ENCODE results near the gene ASTE1. TPM values are rescaled to one million over a fixed set of nuclear protein-coding genes. Genes with fewer than 3 reads are reported as not detected.
"Not testable (repeated sequence)": the region's sequence is repeated elsewhere in the genome, so short reads cannot be mapped to it uniquely, and the experiment has no call there.

Gene ASTE1
- polyA plus RNA-seq, 1 donor from 2014 or later, result 2.0 TPM

GRCh38 chr3:130973406-130973805, 53.2 kb downstream of the ASTE1 start:
- TF ChIP-seq SMC3 (conservative IDR thresholded peaks at IDR 0.05; ENCODE audit: poor library complexity) (no peak), MXI1 (conservative IDR thresholded peaks at IDR 0.05; ENCODE audit: poor library complexity, severe bottlenecking) (no peak), RAD21 (conservative IDR thresholded peaks at IDR 0.05) (no peak), TAF1 (IDR thresholded peaks at IDR 0.05; ENCODE audit: low read depth) (no peak), REST (IDR thresholded peaks at IDR 0.05; ENCODE audit: borderline replicate concordance) (no peak), EZH2 (IDR thresholded peaks at IDR 0.05; ENCODE audit: borderline replicate concordance, insufficient read depth, low read length, poor library complexity, severe bottlenecking) (no peak), EP300 (conservative IDR thresholded peaks at IDR 0.05; ENCODE audit: poor library complexity, severe bottlenecking) (no peak), POLR2AphosphoS5 (IDR thresholded peaks at IDR 0.05) (no peak), CTCF (IDR thresholded peaks at IDR 0.05; ENCODE audit: poor library complexity, severe bottlenecking) (no peak)
- Histone ChIP-seq H3K9me3 (ENCODE audit: low read length) (no peaks in the 10 kb centered on the region), H4K20me1 (ENCODE audit: insufficient read depth) (no peaks in the 10 kb centered on the region), H3F3A (ENCODE audit: insufficient read depth, low read length, poor library complexity, severe bottlenecking) (no peaks in the 10 kb centered on the region), H2AFZ (ENCODE audit: low read depth, low read length) (no peak overlapping the region), H3K36me3 (ENCODE audit: insufficient read depth, low read length) (peaks cover 4% of the 10 kb centered on the region), H3K9me2 (ENCODE audit: insufficient read depth, low read length) (no peaks in the 10 kb centered on the region), H3K4me3 (ENCODE audit: low read length) (no peak overlapping the region), H3K9ac (ENCODE audit: low read length) (no peak overlapping the region), H3K27me3 (ENCODE audit: insufficient read depth, low read depth, low read length) (no peaks in the 10 kb centered on the region), H3K79me2 (replicated peaks; ENCODE audit: insufficient read depth, low read length) (no peaks in the 10 kb centered on the region), H3K27ac (ENCODE audit: low read length) (no peak overlapping the region), H3K4me2 (ENCODE audit: low read length) (no peak overlapping the region)

- H3K9me3 ChIP-seq (ENCODE audit: low read length); H2AFZ ChIP-seq (ENCODE audit: low read depth, low read length); H3K4me2 ChIP-seq (ENCODE audit: low read length); H3K27ac ChIP-seq (ENCODE audit: low read length); H4K20me1 ChIP-seq (ENCODE audit: insufficient read depth); H3K36me3 ChIP-seq (ENCODE audit: insufficient read depth, low read length); H3K9ac ChIP-seq (ENCODE audit: low read length); H3K9me2 ChIP-seq (ENCODE audit: insufficient read depth, low read length); H3K27me3 ChIP-seq (ENCODE audit: insufficient read depth, low read depth, low read length); H3K4me3 ChIP-seq (ENCODE audit: low read length); H3K79me2 ChIP-seq (replicated peaks; ENCODE audit: insufficient read depth, low read length); H3F3A ChIP-seq (ENCODE audit: insufficient read depth, low read length, poor library complexity, severe bottlenecking): not testable (repeated sequence)
Observed at GRCh38 chr3:130972592-130972991, 54.0 kb downstream of the ASTE1 start.

- no peaks in the 10 kb centered on the region for H4K20me1 ChIP-seq (ENCODE audit: insufficient read depth)
- H2AFZ ChIP-seq (ENCODE audit: low read depth, low read length), result no peak overlapping the region
- H3K4me2 ChIP-seq (ENCODE audit: low read length), result no peak overlapping the region
Observed at GRCh38 chr3:130971208-130971607, 55.4 kb downstream of the ASTE1 start.

More at GRCh38 chr3:130971208-130971607, 55.4 kb downstream of the ASTE1 start:
- H3K36me3 ChIP-seq (ENCODE audit: insufficient read depth, low read length), result peaks cover 10% of the 10 kb centered on the region
- no peak overlapping the region for H3K4me3 ChIP-seq (ENCODE audit: low read length)
- H3K9me2 ChIP-seq (ENCODE audit: insufficient read depth, low read length), result no peaks in the 10 kb centered on the region
- no peak overlapping the region for H3K9ac ChIP-seq (ENCODE audit: low read length)
- H3K27ac ChIP-seq (ENCODE audit: low read length), result no peak overlapping the region
- TF ChIP-seq REST (IDR thresholded peaks at IDR 0.05; ENCODE audit: borderline replicate concordance), result no peak
- no peak for TF ChIP-seq CTCF (IDR thresholded peaks at IDR 0.05; ENCODE audit: poor library complexity, severe bottlenecking)
- TF ChIP-seq POLR2AphosphoS5 (IDR thresholded peaks at IDR 0.05), result no peak
- no peak for TF ChIP-seq RAD21 (conservative IDR thresholded peaks at IDR 0.05)
- TF ChIP-seq SMC3 (conservative IDR thresholded peaks at IDR 0.05; ENCODE audit: poor library complexity), result no peak
- no peaks in the 10 kb centered on the region for H3K9me3 ChIP-seq (ENCODE audit: low read length)
- no peaks in the 10 kb centered on the region for H3K79me2 ChIP-seq (replicated peaks; ENCODE audit: insufficient read depth, low read length)
- no peaks in the 10 kb centered on the region for H3K27me3 ChIP-seq (ENCODE audit: insufficient read depth, low read depth, low read length)
- no peaks in the 10 kb centered on the region for H3F3A ChIP-seq (ENCODE audit: insufficient read depth, low read length, poor library complexity, severe bottlenecking)

Data from neural cell (in vitro differentiated cells).